ENCODE measurements around the gene RARA. TPM values are rescaled to one million over a fixed set of nuclear protein-coding genes. Genes with fewer than 3 reads are reported as not detected.

The RARA gene
- total RNA-seq, 1 experiment from 2014 or later = 25.4 TPM

DNA sequence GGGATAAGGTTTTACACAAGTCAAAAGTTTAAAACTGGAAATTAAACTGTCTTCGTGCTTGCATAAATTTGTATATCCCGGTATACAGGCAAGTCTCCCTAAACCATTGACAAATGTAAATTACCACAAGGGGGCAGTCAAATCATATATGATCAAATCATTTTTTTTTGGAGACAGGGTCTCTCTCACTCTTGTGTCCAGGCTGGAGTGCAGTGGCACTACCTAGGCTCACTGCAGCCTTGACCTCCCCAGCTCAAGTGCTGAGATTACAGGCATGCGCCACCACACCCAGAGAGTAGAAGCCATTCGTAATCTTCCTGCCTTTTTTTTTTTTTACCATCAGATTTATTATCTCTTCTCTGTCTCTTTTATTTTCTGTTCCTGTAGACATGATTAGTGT, 90.2 kb downstream of the RARA start:
- CTCF ChIA-PET = no interaction called here

DNA sequence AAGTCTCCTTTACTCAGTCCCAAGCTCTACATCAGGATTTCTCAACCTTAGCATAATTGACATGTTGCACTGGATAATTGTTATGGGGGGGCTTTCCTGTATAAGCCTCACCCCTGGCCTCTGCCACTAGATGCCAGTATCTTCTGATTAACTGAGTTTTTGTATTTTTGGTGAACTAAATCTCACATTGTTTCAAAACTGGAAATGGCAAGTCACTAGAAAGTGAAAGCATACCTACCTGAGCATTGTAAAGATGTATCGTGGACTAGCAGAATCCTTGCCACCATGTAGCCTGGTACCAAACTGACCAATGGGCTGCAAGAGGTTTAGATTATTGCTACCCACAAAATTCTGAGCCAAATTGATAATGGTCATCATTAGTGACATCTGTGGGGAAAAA, 93.7 kb downstream of the RARA start:
- ChIA-PET CTCF (no interaction called here), POLR2A (ENCODE audit: low non-redundant PET) (no interaction called here)
- intact Hi-C loops (cut with micrococcal nuclease; ENCODE audit: unreplicated experiment) = no loop called here
- TF ChIP-seq, protein P1, sequence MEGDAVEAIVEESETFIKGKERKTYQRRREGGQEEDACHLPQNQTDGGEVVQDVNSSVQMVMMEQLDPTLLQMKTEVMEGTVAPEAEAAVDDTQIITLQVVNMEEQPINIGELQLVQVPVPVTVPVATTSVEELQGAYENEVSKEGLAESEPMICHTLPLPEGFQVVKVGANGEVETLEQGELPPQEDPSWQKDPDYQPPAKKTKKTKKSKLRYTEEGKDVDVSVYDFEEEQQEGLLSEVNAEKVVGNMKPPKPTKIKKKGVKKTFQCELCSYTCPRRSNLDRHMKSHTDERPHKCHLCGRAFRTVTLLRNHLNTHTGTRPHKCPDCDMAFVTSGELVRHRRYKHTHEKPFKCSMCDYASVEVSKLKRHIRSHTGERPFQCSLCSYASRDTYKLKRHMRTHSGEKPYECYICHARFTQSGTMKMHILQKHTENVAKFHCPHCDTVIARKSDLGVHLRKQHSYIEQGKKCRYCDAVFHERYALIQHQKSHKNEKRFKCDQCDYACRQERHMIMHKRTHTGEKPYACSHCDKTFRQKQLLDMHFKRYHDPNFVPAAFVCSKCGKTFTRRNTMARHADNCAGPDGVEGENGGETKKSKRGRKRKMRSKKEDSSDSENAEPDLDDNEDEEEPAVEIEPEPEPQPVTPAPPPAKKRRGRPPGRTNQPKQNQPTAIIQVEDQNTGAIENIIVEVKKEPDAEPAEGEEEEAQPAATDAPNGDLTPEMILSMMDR (conservative IDR thresholded peaks at IDR 0.05; ENCODE audit: low read depth, low read length) = no peak
- TF ChIP-seq EZH2 (IDR thresholded peaks at IDR 0.05; ENCODE audit: borderline replicate concordance, low read depth, low read length, poor library complexity, severe bottlenecking) = no peak
- Histone ChIP-seq H3K4me1 (ENCODE audit: insufficient read depth, low read length, poor library complexity, severe bottlenecking) (no peaks in the 10 kb centered on the region), H3K4me3 (ENCODE audit: low read depth, low read length, poor library complexity, severe bottlenecking) (no peak overlapping the region), H3K27ac (ENCODE audit: low read depth, low read length, poor library complexity, severe bottlenecking) (no peak overlapping the region), H3K36me3 (ENCODE audit: insufficient read depth, low read length, poor library complexity, severe bottlenecking) (peaks cover 96% of the 10 kb centered on the region), H3K9me3 (ENCODE audit: low read depth, low read length, poor library complexity, severe bottlenecking) (no peaks in the 10 kb centered on the region), H3K27me3 (replicated peaks; ENCODE audit: insufficient read depth, low read depth, low read length, poor library complexity) (no peaks in the 10 kb centered on the region)
- BruUV-seq (replicated peaks) = no TSS peak
- no peak for DNase-seq (ENCODE audit: low spot score)

More for the DNA sequence above, 90.2 kb downstream of the RARA start:
- no TSS peak for BruUV-seq (replicated peaks)
- intact Hi-C loops (cut with micrococcal nuclease; ENCODE audit: unreplicated experiment) = no loop called here
- peaks cover 99% of the 10 kb centered on the region for H3K36me3 ChIP-seq (ENCODE audit: insufficient read depth, low read length, poor library complexity, severe bottlenecking)
- no peaks in the 10 kb centered on the region for H3K27me3 ChIP-seq (replicated peaks; ENCODE audit: insufficient read depth, low read depth, low read length, poor library complexity)
- H3K27ac ChIP-seq (ENCODE audit: low read depth, low read length, poor library complexity, severe bottlenecking) = no peak overlapping the region
- TF ChIP-seq EZH2 (IDR thresholded peaks at IDR 0.05; ENCODE audit: borderline replicate concordance, low read depth, low read length, poor library complexity, severe bottlenecking) = no peak
- TF ChIP-seq, protein P1 (conservative IDR thresholded peaks at IDR 0.05; ENCODE audit: low read depth, low read length) = peak; percentile 49
- no peak overlapping the region for H3K4me3 ChIP-seq (ENCODE audit: low read depth, low read length, poor library complexity, severe bottlenecking)
- H3K9me3 ChIP-seq (ENCODE audit: low read depth, low read length, poor library complexity, severe bottlenecking) = no peaks in the 10 kb centered on the region
- POLR2A ChIA-PET (ENCODE audit: low non-redundant PET) = no interaction called here
- DNase-seq (ENCODE audit: low spot score) = peak; percentile 61
- no peaks in the 10 kb centered on the region for H3K4me1 ChIP-seq (ENCODE audit: insufficient read depth, low read length, poor library complexity, severe bottlenecking)

GRCh38 chr17:40404003-40404402, 95.0 kb downstream of the RARA start:
- no peaks in the 10 kb centered on the region for H3K4me1 ChIP-seq (ENCODE audit: insufficient read depth, low read length, poor library complexity, severe bottlenecking)
- DNase-seq (ENCODE audit: low spot score) = no peak
- BruUV-seq (replicated peaks) = no TSS peak
- no peaks in the 10 kb centered on the region for H3K9me3 ChIP-seq (ENCODE audit: low read depth, low read length, poor library complexity, severe bottlenecking)
- intact Hi-C loops (cut with micrococcal nuclease; ENCODE audit: unreplicated experiment) = no loop called here
- POLR2A ChIA-PET (ENCODE audit: low non-redundant PET) = no interaction called here
- TF ChIP-seq, protein P1 (conservative IDR thresholded peaks at IDR 0.05; ENCODE audit: low read depth, low read length) = no peak
- TF ChIP-seq EZH2 (IDR thresholded peaks at IDR 0.05; ENCODE audit: borderline replicate concordance, low read depth, low read length, poor library complexity, severe bottlenecking) = no peak
- CTCF ChIA-PET = no interaction called here
- H3K27me3 ChIP-seq (replicated peaks; ENCODE audit: insufficient read depth, low read depth, low read length, poor library complexity) = no peaks in the 10 kb centered on the region
- H3K27ac ChIP-seq (ENCODE audit: low read depth, low read length, poor library complexity, severe bottlenecking) = no peak overlapping the region
- no peak overlapping the region for H3K4me3 ChIP-seq (ENCODE audit: low read depth, low read length, poor library complexity, severe bottlenecking)
- peaks cover 94% of the 10 kb centered on the region for H3K36me3 ChIP-seq (ENCODE audit: insufficient read depth, low read length, poor library complexity, severe bottlenecking)

Other genes starting within 250 kb of the RARA start
- gene THRA, start 246.2 kb upstream of the RARA start, total RNA-seq (2021) = 14.5 and 18.7 TPM in 2 replicates
- 1.9 and 2.6 TPM in 2 replicates for gene NR1D1, start 208.6 kb upstream of the RARA start, total RNA-seq (2021)
- 56.9 and 59.9 TPM in 2 replicates for gene MSL1, start 187.2 kb upstream of the RARA start, total RNA-seq (2021)
- 65.1 and 66.5 TPM in 2 replicates for gene CASC3, start 168.6 kb upstream of the RARA start, total RNA-seq (2021)
- 11.4 and 11.9 TPM in 2 replicates for gene RAPGEFL1, start 131.7 kb upstream of the RARA start, total RNA-seq (2021)
- 16.3 and 17.2 TPM in 2 replicates for gene WIPF2, start 89.9 kb upstream of the RARA start, total RNA-seq (2021)
- gene CDC6, start 21.3 kb upstream of the RARA start, total RNA-seq (2021) = 82.6 and 85.7 TPM in 2 replicates
- gene GJD3, start 55.6 kb downstream of the RARA start, total RNA-seq (2021) = not detected in 2 replicates
- 188 and 216 TPM in 2 replicates for gene TOP2A, start 108.7 kb downstream of the RARA start, total RNA-seq (2021)
- 4.8 and 6.5 TPM in 2 replicates for gene IGFBP4, start 134.3 kb downstream of the RARA start, total RNA-seq (2021)
- not detected in 2 replicates for gene TNS4, start 192.4 kb downstream of the RARA start, total RNA-seq (2021)

Data from A673 (cell line).